Neuronal stem cell (in vitro differentiated cells): ENCODE results near the gene AMZ1.

Experiments used
- DNase-seq: peaks from one replicate; pipeline ENCODE4 v3.0.0-alpha.2; 2013; ENCODE audit warnings: low spot score
- H2AFZ ChIP-seq: one replicate; pipeline ENCODE4 v1.6.1; 2013; ENCODE audit warnings: mild to moderate bottlenecking, low read length, inconsistent platforms
- H2AK5ac ChIP-seq: 2 replicates; pipeline ENCODE4 v1.6.1; 2013; ENCODE audit warnings: low read depth, mild to moderate bottlenecking, inconsistent platforms, low read length, moderate library complexity, mixed read lengths
- H2BK120ac ChIP-seq: 2 replicates; pipeline ENCODE4 v1.6.1; 2013; ENCODE audit warnings: low read depth, mild to moderate bottlenecking, inconsistent platforms, low read length, moderate library complexity, mixed read lengths
- H2BK12ac ChIP-seq: one replicate; pipeline ENCODE4 v1.6.1; 2013; ENCODE audit warnings: low read length, inconsistent platforms
- H2BK15ac ChIP-seq: 2 replicates; pipeline ENCODE4 v1.6.1; 2013; ENCODE audit warnings: mild to moderate bottlenecking, low read length, inconsistent platforms, mixed read lengths
- H2BK5ac ChIP-seq: one replicate; pipeline ENCODE4 v1.6.1; 2013; ENCODE audit warnings: inconsistent platforms, mild to moderate bottlenecking, low read length, moderate library complexity
- H3K14ac ChIP-seq: one replicate; pipeline ENCODE4 v1.6.1; 2013; ENCODE audit warnings: low read length, inconsistent platforms
- H3K18ac ChIP-seq: 2 replicates; pipeline ENCODE4 v1.6.1; 2013; ENCODE audit warnings: low read length, inconsistent platforms
- H3K23ac ChIP-seq: 2 replicates; pipeline ENCODE4 v1.6.1; 2013; ENCODE audit warnings: low read depth, mild to moderate bottlenecking, mixed read lengths, low read length, inconsistent platforms; ENCODE audit not compliant: poor library complexity
- H3K27ac ChIP-seq: replicated peaks from 3 replicates; pipeline ENCODE4 v1.5.1; 2013; ENCODE audit warnings: low read length, inconsistent platforms
- H3K27me3 ChIP-seq, 3 experiments: 2 replicates each; pipeline ENCODE4 v1.6.1; 2013; ENCODE audit warnings: low read length in 3 of 3, mild to moderate bottlenecking in 2 of 3, inconsistent platforms in 1 of 3, low read depth in 1 of 3, mixed read lengths in 1 of 3, moderate library complexity in 1 of 3; ENCODE audit not compliant: control insufficient read depth in 3 of 3, insufficient read depth in 3 of 3
- H3K36me3 ChIP-seq, 2 donors: replicated peaks in 1 of 2; 2 replicates each; pipeline ENCODE4 v1.6.1; 2013; ENCODE audit warnings: low read length in 2 of 2; ENCODE audit not compliant: control insufficient read depth in 2 of 2, insufficient read depth in 2 of 2
- H3K4ac ChIP-seq: 2 replicates; pipeline ENCODE4 v1.6.1; 2013; ENCODE audit warnings: inconsistent platforms, mild to moderate bottlenecking, low read length, moderate library complexity
- H3K4me1 ChIP-seq, 2 donors: 1 replicate in 1 of 2; 2 replicates in 1 of 2; pipeline ENCODE4 v1.6.1; 2013; ENCODE audit warnings: low read length in 2 of 2, low read depth in 1 of 2; ENCODE audit not compliant: control insufficient read depth in 2 of 2, insufficient read depth in 1 of 2
- H3K4me2 ChIP-seq: one replicate; pipeline ENCODE4 v1.6.1; 2013; ENCODE audit warnings: mild to moderate bottlenecking, low read length, inconsistent platforms; ENCODE audit not compliant: insufficient read depth, poor library complexity, severe bottlenecking
- H3K4me3 ChIP-seq, 2 donors: 2 replicates each; pipeline ENCODE4 v1.5.1; 2013; ENCODE audit warnings: low read length in 2 of 2, mild to moderate bottlenecking in 2 of 2, inconsistent platforms in 1 of 2, moderate library complexity in 1 of 2
- H3K79me1 ChIP-seq: one replicate; pipeline ENCODE4 v1.6.1; 2013; ENCODE audit warnings: low read depth, mild to moderate bottlenecking, inconsistent platforms, low read length, moderate library complexity
- H3K9ac ChIP-seq: one replicate; pipeline ENCODE4 v1.6.1; 2013; ENCODE audit warnings: mild to moderate bottlenecking, low read depth, low read length, inconsistent platforms; ENCODE audit not compliant: poor library complexity
- H3K9me3 ChIP-seq, 2 donors: replicated peaks in 1 of 2; 2 replicates each; pipeline versions ENCODE3 to v1.6.1; 2013; ENCODE audit warnings: low read length in 2 of 2, mild to moderate bottlenecking in 2 of 2, inconsistent platforms in 1 of 2, low read depth in 1 of 2, mixed read lengths in 1 of 2, moderate library complexity in 1 of 2; ENCODE audit not compliant: control insufficient read depth in 2 of 2, insufficient read depth in 1 of 2
- H4K8ac ChIP-seq: one replicate; pipeline ENCODE4 v1.6.1; 2013; ENCODE audit warnings: low read depth, mild to moderate bottlenecking, inconsistent platforms, low read length, moderate library complexity
- H4K91ac ChIP-seq: one replicate; pipeline ENCODE4 v1.6.1; 2013; ENCODE audit warnings: low read length, low read depth, mild to moderate bottlenecking, inconsistent platforms; ENCODE audit not compliant: poor library complexity
- WGBS, 2 donors: extraction: QIAGEN DNeasy Blood & Tissue Kit; methylation state at CpG; one replicate each; pipeline ENCODE4 v1.1.7; 2013; ENCODE audit warnings: missing lambda C conversion rate in 2 of 2, mixed read lengths in 1 of 2; ENCODE audit not compliant: insufficient read length in 2 of 2, insufficient replicate concordance in 1 of 2; ENCODE audit errors: extremely low coverage in 2 of 2; 5-methylcytosine and 5-hydroxymethylcytosine counted together

Gene AMZ1

GRCh38 chr7:2717293-2718261 is 29.6 kb downstream of the AMZ1 start:
- Histone ChIP-seq H3K4me3 (no peak overlapping the region), H3K14ac (peak overlapping the region; percentile 85), H3K36me3 (peaks cover 12 to 23% of the 10 kb centered on the region in 2 donors), H3K79me1 (no peaks in the 10 kb centered on the region), H3K9me3 (no peaks in the 10 kb centered on the region), H3K27ac (no peak overlapping the region), H2BK5ac (no peak overlapping the region), H4K91ac (no peak overlapping the region), H3K23ac (no peak overlapping the region), H2BK15ac (no peak overlapping the region), H3K9ac (peak overlapping the region; percentile 3), H3K4me2 (no peak overlapping the region), H4K8ac (no peak overlapping the region), H3K18ac (no peak overlapping the region), H2AFZ (no peak overlapping the region), H2BK120ac (no peak overlapping the region), H3K4ac (no peak overlapping the region), H3K4me1 (peaks cover 2 to 10% of the 10 kb centered on the region in 2 donors), H2AK5ac (no peak overlapping the region), H2BK12ac (no peak overlapping the region), H3K27me3 (no peaks in the 10 kb centered on the region)
- no CpG with 5 or more reads among the region's 47 CpGs for WGBS, 2 donors
- DNase-seq, result no peak

GRCh38 chr7:2718296-2718965 is 30.4 kb downstream of the AMZ1 start:
- Histone ChIP-seq H3K18ac (peak overlapping the region; percentile 65), H4K8ac (no peak overlapping the region), H2AK5ac (no peak overlapping the region), H3K9ac (no peak overlapping the region), H2AFZ (no peak overlapping the region), H3K4me3 (no peak overlapping the region), H3K23ac (peak overlapping the region; percentile 5), H3K9me3 (no peaks in the 10 kb centered on the region), H2BK15ac (no peak overlapping the region), H3K4me1 (peaks cover 0 to 5% of the 10 kb centered on the region in 2 donors), H2BK12ac (no peak overlapping the region), H3K27ac (no peak overlapping the region), H4K91ac (no peak overlapping the region), H3K4me2 (no peak overlapping the region), H3K27me3 (no peaks in the 10 kb centered on the region), H3K14ac (no peak overlapping the region), H3K79me1 (peaks cover 2% of the 10 kb centered on the region), H3K36me3 (peaks cover 15 to 27% of the 10 kb centered on the region in 2 donors), H2BK5ac (peak overlapping the region; percentile 19), H3K4ac (no peak overlapping the region), H2BK120ac (no peak overlapping the region)
- no peak for DNase-seq
- no CpG with 5 or more reads among the region's 34 CpGs for WGBS, 2 donors

- Histone ChIP-seq H2BK12ac (no peak overlapping the region), H3K14ac (no peak overlapping the region), H3K23ac (no peak overlapping the region), H3K27ac (no peak overlapping the region), H2BK15ac (no peak overlapping the region), H3K18ac (peak overlapping the region; percentile 38), H3K4ac (no peak overlapping the region), H3K4me1 (peaks cover 0 to 1% of the 10 kb centered on the region in 2 donors), H2AK5ac (no peak overlapping the region), H2AFZ (no peak overlapping the region), H3K27me3 (no peaks in the 10 kb centered on the region), H3K36me3 (peaks cover 15 to 27% of the 10 kb centered on the region in 2 donors), H3K4me3 (no peak overlapping the region), H3K9ac (no peak overlapping the region), H2BK120ac (no peak overlapping the region), H3K4me2 (no peak overlapping the region), H4K8ac (peak overlapping the region; percentile 19), H4K91ac (no peak overlapping the region), H2BK5ac (no peak overlapping the region), H3K9me3 (no peaks in the 10 kb centered on the region), H3K79me1 (peaks cover 2% of the 10 kb centered on the region)
- WGBS, 2 donors, result no CpG with 5 or more reads among the region's 16 CpGs
- no peak for DNase-seq
These were observed 31.0 kb downstream of the AMZ1 start for GRCh38 chr7:2719007-2719406.

- Histone ChIP-seq H2BK12ac (no peak overlapping the region), H3K36me3 (peaks cover 15 to 27% of the 10 kb centered on the region in 2 donors), H2BK5ac (no peak overlapping the region), H3K4me3 (no peak overlapping the region), H3K9ac (no peak overlapping the region), H3K27ac (no peak overlapping the region), H3K79me1 (peaks cover 4% of the 10 kb centered on the region), H3K9me3 (no peaks in the 10 kb centered on the region), H2BK120ac (no peak overlapping the region), H3K4ac (no peak overlapping the region), H3K4me2 (no peak overlapping the region), H3K23ac (no peak overlapping the region), H2AK5ac (no peak overlapping the region), H3K18ac (no peak overlapping the region), H2AFZ (no peak overlapping the region), H4K91ac (no peak overlapping the region), H3K4me1 (no peaks in the 10 kb centered on the region), H4K8ac (no peak overlapping the region), H3K27me3 (no peaks in the 10 kb centered on the region), H2BK15ac (no peak overlapping the region), H3K14ac (no peak overlapping the region)
- WGBS, 2 donors, result no CpG with 5 or more reads among the region's 16 CpGs
- DNase-seq, result no peak
These were observed 32.0 kb downstream of the AMZ1 start for GRCh38 chr7:2720024-2720423.
